OCI-LY3 (cell line): Measurements from ENCODE around the gene MED31.

Experiments
- H2AFZ ChIP-seq: fragments of 200-600, 300-600 bp; shearing (Covaris generic); 2 replicates; pipeline ENCODE4 v1.6.0; 2014; ENCODE audit warnings: antibody characterized with exemption, low read depth, low read length
- H3K27ac ChIP-seq: fragments of 200-600, 300-600 bp; sonication (generic); 2 replicates; pipeline ENCODE4 v1.5.1; 2014; ENCODE audit warnings: mild to moderate bottlenecking, low read length, moderate library complexity, mixed read lengths
- H3K27me3 ChIP-seq: fragments of 200-600, 300-600 bp; sonication (generic); 2 replicates; pipeline ENCODE4 v1.6.1; 2014; ENCODE audit warnings: low read depth, low read length, mixed read lengths
- H3K36me3 ChIP-seq: fragments of 200-600, 300-600 bp; sonication (generic); replicated peaks from 2 replicates; pipeline ENCODE3; 2014; ENCODE audit warnings: low read depth, low read length, mixed read lengths
- H3K4me1 ChIP-seq: fragments of 300-600, 200-600 bp; sonication (generic); 2 replicates; pipeline ENCODE4 v1.6.1; 2014; ENCODE audit warnings: low read length, mixed read lengths
- H3K4me2 ChIP-seq: fragments of 200-600, 300-600 bp; sonication (generic); 2 replicates; pipeline ENCODE4 v1.6.1; 2014; ENCODE audit warnings: low read length, mixed read lengths
- H3K4me3 ChIP-seq: fragments of 300-600, 200-600 bp; sonication (generic); 2 replicates; pipeline ENCODE4 v1.5.1; 2014; ENCODE audit warnings: antibody characterized with exemption, mild to moderate bottlenecking, low read length, moderate library complexity
- H3K79me2 ChIP-seq: fragments of 300-600, 200-600 bp; shearing (Covaris generic); 2 replicates; pipeline ENCODE4 v1.6.1; 2014; ENCODE audit warnings: mild to moderate bottlenecking, low read length, mixed read lengths
- H3K9ac ChIP-seq: fragments of 300-600, 200-600 bp; shearing (Covaris generic); 2 replicates; pipeline ENCODE4 v1.6.0; 2014; ENCODE audit warnings: mild to moderate bottlenecking, low read length, moderate library complexity
- H3K9me3 ChIP-seq: fragments of 200-600, 300-600 bp; shearing (Covaris generic); 2 replicates; pipeline ENCODE4 v1.6.1; 2014; ENCODE audit warnings: low read length, mixed read lengths; ENCODE audit not compliant: insufficient read depth
- H4K20me1 ChIP-seq: fragments of 200-600, 300-600 bp; sonication (generic); 2 replicates; pipeline ENCODE4 v1.6.1; 2016; ENCODE audit warnings: low read length, mixed read lengths; ENCODE audit not compliant: insufficient read depth
- CTCF ChIP-seq: fragments of 200-600, 300-600 bp; sonication (generic); IDR thresholded peaks from 2 replicates; pipeline ENCODE4 v1.5.1; 2014; ENCODE audit warnings: antibody characterized with exemption, low read length, low read depth
- EZH2phosphoT487 ChIP-seq: fragments of 200-600 bp; shearing (Covaris generic); IDR thresholded peaks from 2 replicates; pipeline ENCODE4 v1.6.1; 2018; ENCODE audit warnings: antibody characterized with exemption, mixed run types, low read depth

MED31 gene

GRCh38 chr17:6677946-6678345, 26.5 kb upstream of the MED31 start:
- Histone ChIP-seq H3K79me2 (no peaks in the 10 kb centered on the region), H3K9me3 (no peaks in the 10 kb centered on the region), H3K4me1 (no peaks in the 10 kb centered on the region), H2AFZ (no peak overlapping the region), H4K20me1 (no peaks in the 10 kb centered on the region), H3K9ac (no peak overlapping the region), H3K4me3 (no peak overlapping the region), H3K36me3 (no peaks in the 10 kb centered on the region), H3K27me3 (no peaks in the 10 kb centered on the region), H3K4me2 (no peak overlapping the region), H3K27ac (no peak overlapping the region)
- TF ChIP-seq EZH2phosphoT487 (no peak), CTCF (no peak)

- no peak overlapping the region for H3K4me2 ChIP-seq
- H4K20me1 ChIP-seq, result no peaks in the 10 kb centered on the region
- H3K4me3 ChIP-seq, result no peak overlapping the region
- no peaks in the 10 kb centered on the region for H3K4me1 ChIP-seq
- H3K79me2 ChIP-seq, result no peaks in the 10 kb centered on the region
- H3K9ac ChIP-seq, result no peak overlapping the region
- H3K27me3 ChIP-seq, result no peaks in the 10 kb centered on the region
- H3K9me3 ChIP-seq, result no peaks in the 10 kb centered on the region
- no peak overlapping the region for H3K27ac ChIP-seq
- H2AFZ ChIP-seq, result no peak overlapping the region
- no peak for TF ChIP-seq CTCF
- no peak for TF ChIP-seq EZH2phosphoT487
- H3K36me3 ChIP-seq, result no peaks in the 10 kb centered on the region
These were observed 25.9 kb upstream of the MED31 start for GRCh38 chr17:6677158-6677831.

- Histone ChIP-seq H2AFZ (no peak overlapping the region), H3K4me1 (no peaks in the 10 kb centered on the region), H3K9ac (no peak overlapping the region), H3K79me2 (no peaks in the 10 kb centered on the region), H3K4me3 (no peak overlapping the region), H3K4me2 (no peak overlapping the region), H3K9me3 (no peaks in the 10 kb centered on the region), H3K27ac (no peak overlapping the region), H3K36me3 (no peaks in the 10 kb centered on the region), H3K27me3 (no peaks in the 10 kb centered on the region), H4K20me1 (no peaks in the 10 kb centered on the region)
- no peak for TF ChIP-seq CTCF
- no peak for TF ChIP-seq EZH2phosphoT487
These were observed 25.4 kb upstream of the MED31 start for GRCh38 chr17:6676802-6677157.

GRCh38 chr17:6675201-6675825, 23.9 kb upstream of the MED31 start:
- no peaks in the 10 kb centered on the region for H3K27me3 ChIP-seq
- no peak overlapping the region for H3K4me2 ChIP-seq
- no peaks in the 10 kb centered on the region for H3K79me2 ChIP-seq
- H3K4me3 ChIP-seq, result no peak overlapping the region
- TF ChIP-seq EZH2phosphoT487 (no peak), CTCF (no peak)
- no peak overlapping the region for H3K9ac ChIP-seq
- H3K36me3 ChIP-seq, result no peaks in the 10 kb centered on the region
- H3K4me1 ChIP-seq, result no peaks in the 10 kb centered on the region
- H3K27ac ChIP-seq, result no peak overlapping the region
- H4K20me1 ChIP-seq, result no peaks in the 10 kb centered on the region
- no peak overlapping the region for H2AFZ ChIP-seq
- H3K9me3 ChIP-seq, result no peaks in the 10 kb centered on the region
